ENCODE results near the gene SRGAP1.
"Not testable (repeated sequence)": the region's sequence is repeated elsewhere in the genome, so short reads cannot be mapped to it uniquely, and the experiment has no call there.

The SRGAP1 gene

GRCh38 chr12:63836936-63837335 is 7.6 kb upstream of the SRGAP1 start:
- TF ChIP-seq, protein P1, sequence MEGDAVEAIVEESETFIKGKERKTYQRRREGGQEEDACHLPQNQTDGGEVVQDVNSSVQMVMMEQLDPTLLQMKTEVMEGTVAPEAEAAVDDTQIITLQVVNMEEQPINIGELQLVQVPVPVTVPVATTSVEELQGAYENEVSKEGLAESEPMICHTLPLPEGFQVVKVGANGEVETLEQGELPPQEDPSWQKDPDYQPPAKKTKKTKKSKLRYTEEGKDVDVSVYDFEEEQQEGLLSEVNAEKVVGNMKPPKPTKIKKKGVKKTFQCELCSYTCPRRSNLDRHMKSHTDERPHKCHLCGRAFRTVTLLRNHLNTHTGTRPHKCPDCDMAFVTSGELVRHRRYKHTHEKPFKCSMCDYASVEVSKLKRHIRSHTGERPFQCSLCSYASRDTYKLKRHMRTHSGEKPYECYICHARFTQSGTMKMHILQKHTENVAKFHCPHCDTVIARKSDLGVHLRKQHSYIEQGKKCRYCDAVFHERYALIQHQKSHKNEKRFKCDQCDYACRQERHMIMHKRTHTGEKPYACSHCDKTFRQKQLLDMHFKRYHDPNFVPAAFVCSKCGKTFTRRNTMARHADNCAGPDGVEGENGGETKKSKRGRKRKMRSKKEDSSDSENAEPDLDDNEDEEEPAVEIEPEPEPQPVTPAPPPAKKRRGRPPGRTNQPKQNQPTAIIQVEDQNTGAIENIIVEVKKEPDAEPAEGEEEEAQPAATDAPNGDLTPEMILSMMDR (IDR thresholded peaks at IDR 0.05; ENCODE audit: low read depth, low read length): no peak
- no peak overlapping the region for H3K4me3 ChIP-seq (ENCODE audit: low read depth, low read length)

GRCh38 chr12:63838411-63838810 is 6.1 kb upstream of the SRGAP1 start:
- TF ChIP-seq, protein P1 (IDR thresholded peaks at IDR 0.05; ENCODE audit: low read depth, low read length): no peak
- no peak overlapping the region for H3K4me3 ChIP-seq (ENCODE audit: low read depth, low read length)

DNA sequence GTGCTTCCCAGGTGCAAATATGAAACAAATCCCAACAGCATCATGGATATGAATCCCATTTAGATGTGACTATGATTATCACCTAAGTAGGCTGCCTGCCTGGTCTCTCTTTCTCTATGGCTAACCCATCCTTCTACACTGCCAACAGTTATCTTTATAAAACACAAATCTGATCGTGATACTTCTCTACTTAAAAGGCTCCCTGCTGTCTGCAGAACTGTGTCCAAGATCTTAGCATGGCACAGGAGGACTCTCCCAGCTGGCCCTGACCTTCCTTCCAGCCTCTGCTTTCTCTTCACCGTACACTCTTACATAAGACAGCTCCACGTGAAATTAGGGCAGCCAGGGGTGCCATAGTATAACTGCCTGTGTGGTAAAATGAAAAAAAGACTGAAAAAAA is 3.5 kb upstream of the SRGAP1 start:
- H3K4me3 ChIP-seq (ENCODE audit: low read depth, low read length): no peak overlapping the region
- TF ChIP-seq, protein P1 (IDR thresholded peaks at IDR 0.05; ENCODE audit: low read depth, low read length): no peak

- TF ChIP-seq, protein P1 (IDR thresholded peaks at IDR 0.05; ENCODE audit: low read depth, low read length): no peak
- H3K4me3 ChIP-seq (ENCODE audit: low read depth, low read length): no peak overlapping the region
These were observed 2.9 kb upstream of the SRGAP1 start for GRCh38 chr12:63841571-63841970.

- not testable (repeated sequence) for H3K4me3 ChIP-seq (ENCODE audit: low read depth, low read length)
These were observed 1.8 kb upstream of the SRGAP1 start for GRCh38 chr12:63842750-63843149.

- H3K4me3 ChIP-seq (ENCODE audit: low read depth, low read length): peak overlapping the region; percentile 82
- TF ChIP-seq, protein P1 (IDR thresholded peaks at IDR 0.05; ENCODE audit: low read depth, low read length): no peak
These were observed 1.2 kb upstream of the SRGAP1 start for GRCh38 chr12:63843254-63843720.

GRCh38 chr12:63843721-63844390 is 644 bp upstream of the SRGAP1 start:
- TF ChIP-seq, protein P1 (IDR thresholded peaks at IDR 0.05; ENCODE audit: low read depth, low read length): peak; percentile 85
- peak overlapping the region; percentile 82 for H3K4me3 ChIP-seq (ENCODE audit: low read depth, low read length)

GRCh38 chr12:63845726-63846125 is 1.2 kb downstream of the SRGAP1 start:
- peak overlapping the region; percentile 82 for H3K4me3 ChIP-seq (ENCODE audit: low read depth, low read length)
- TF ChIP-seq, protein P1 (IDR thresholded peaks at IDR 0.05; ENCODE audit: low read depth, low read length): no peak

Measured in WI38 (cell line).